HEK293 (cell line): ENCODE data around the gene NT5C2.
"Not testable (repeated sequence)": the region's sequence is repeated elsewhere in the genome, so short reads cannot be mapped to it uniquely, and the experiment has no call there.

Source experiments
- CTCF ChIA-PET: fragments of 350-600 bp; formaldehyde crosslinking; extraction: SDS; loops from one replicate; lab custom pipeline; 2021; ENCODE audit warnings: antibody characterized with exemption; lab: Yijun Ruan, JAX
- POLR2A ChIA-PET: fragments of 300-600 bp; formaldehyde crosslinking; extraction: SDS; loops from one replicate; lab custom pipeline; 2020; ENCODE audit warnings: antibody characterized with exemption, inconsistent platforms; lab: Yijun Ruan, JAX
- H3K27ac ChIP-seq: fragments of 200-500 bp; sonication (Bioruptor generic); 2 replicates; pipeline ENCODE4 v1.5.1; 2014; ENCODE audit warnings: low read depth, low read length, control low read depth, inconsistent platforms; ENCODE audit errors: extremely low read depth
- H3K36me3 ChIP-seq, 2 experiments: fragments of 200-500 bp in 1 of 2; sonication (Bioruptor generic) in 1 of 2; 1 replicate in 1 of 2; 2 replicates in 1 of 2; pipeline ENCODE4 v1.5.1; 2014 to 2017; ENCODE audit warnings: inconsistent platforms in 2 of 2, low read length in 2 of 2; ENCODE audit not compliant: control insufficient read depth in 2 of 2, insufficient read depth in 1 of 2
- H3K4me1 ChIP-seq: fragments of 200-500 bp; sonication (Bioruptor generic); 2 replicates; pipeline ENCODE4 v1.5.1; 2014; ENCODE audit warnings: mild to moderate bottlenecking, low read length, inconsistent platforms; ENCODE audit not compliant: control insufficient read depth, insufficient read depth
- H3K4me3 ChIP-seq: 2 replicates; pipeline ENCODE4 v1.5.1; 2011; ENCODE audit warnings: low read depth, mild to moderate bottlenecking, control low read depth, low read length, moderate library complexity
- H3K9me3 ChIP-seq: fragments of 200-500 bp; sonication (Bioruptor generic); 2 replicates; pipeline ENCODE4 v1.5.1; 2014; ENCODE audit warnings: low read depth, low read length, inconsistent platforms; ENCODE audit not compliant: control insufficient read depth, insufficient read depth
- KLF8 ChIP-seq: fragments of 450-650 bp; formaldehyde crosslinking; IDR thresholded peaks from 2 replicates; pipeline ENCODE4 v1.5.1; 2016; ENCODE audit warnings: missing biosample characterization, missing genetic modification characterization
- KLF9 ChIP-seq: fragments of 450-650 bp; formaldehyde crosslinking; IDR thresholded peaks from 2 replicates; pipeline ENCODE4 v1.5.1; 2016; ENCODE audit warnings: missing biosample characterization, missing genetic modification characterization, low read depth
- MZF1 ChIP-seq: fragments of 450-650 bp; formaldehyde crosslinking; IDR thresholded peaks from 2 replicates; pipeline ENCODE4 v1.5.1; 2017; ENCODE audit warnings: missing biosample characterization, missing genetic modification characterization, borderline replicate concordance
- OSR2 ChIP-seq: fragments of 450-650 bp; formaldehyde crosslinking; IDR thresholded peaks from 2 replicates; pipeline ENCODE4 v1.5.1; 2016; ENCODE audit warnings: missing biosample characterization, missing genetic modification characterization
- SALL2 ChIP-seq: fragments of 450-650 bp; formaldehyde crosslinking; IDR thresholded peaks from 2 replicates; pipeline ENCODE4 v1.5.0; 2017; ENCODE audit warnings: missing biosample characterization, mild to moderate bottlenecking, missing genetic modification characterization, borderline replicate concordance
- TSHZ1 ChIP-seq: fragments of 450-650 bp; formaldehyde crosslinking; IDR thresholded peaks from 2 replicates; pipeline ENCODE4 v1.5.1; 2016; ENCODE audit warnings: missing biosample characterization, missing genetic modification characterization, borderline replicate concordance
- ZBTB26 ChIP-seq: fragments of 450-650 bp; formaldehyde crosslinking; optimal IDR thresholded peaks from 2 replicates; pipeline ENCODE3; 2016; ENCODE audit warnings: missing biosample characterization, mild to moderate bottlenecking, missing genetic modification characterization
- ZEB2 ChIP-seq: fragments of 450-650 bp; formaldehyde crosslinking; IDR thresholded peaks from 2 replicates; pipeline ENCODE4 v1.5.1; 2016; ENCODE audit warnings: missing biosample characterization, missing genetic modification characterization
- ZFP37 ChIP-seq: fragments of 450-650 bp; formaldehyde crosslinking; IDR thresholded peaks from 2 replicates; pipeline ENCODE4 v1.5.1; 2016; ENCODE audit warnings: missing biosample characterization, missing genetic modification characterization
- ZFP69B ChIP-seq: fragments of 450-650 bp; formaldehyde crosslinking; IDR thresholded peaks from 2 replicates; pipeline ENCODE4 v1.5.1; 2016; ENCODE audit warnings: missing biosample characterization, missing genetic modification characterization
- ZNF169 ChIP-seq: fragments of 450-650 bp; formaldehyde crosslinking; IDR thresholded peaks from 2 replicates; pipeline ENCODE4 v1.5.1; 2016; ENCODE audit warnings: missing biosample characterization, missing genetic modification characterization
- ZNF202 ChIP-seq: fragments of 450-650 bp; formaldehyde crosslinking; IDR thresholded peaks from 2 replicates; pipeline ENCODE4 v1.5.1; 2016; ENCODE audit warnings: missing biosample characterization, missing genetic modification characterization, borderline replicate concordance
- ZNF26 ChIP-seq: fragments of 450-650 bp; formaldehyde crosslinking; IDR thresholded peaks from 2 replicates; pipeline ENCODE4 v1.5.1; 2016; ENCODE audit warnings: missing biosample characterization, missing genetic modification characterization
- ZNF274 ChIP-seq, 2 experiments: fragments of 200-500 bp in 1 of 2; fragments of 450-650 bp in 1 of 2; sonication (Bioruptor generic) in 1 of 2; formaldehyde crosslinking in 1 of 2; IDR thresholded peaks; 2 replicates each; pipeline versions ENCODE4 v1.5.1 to v1.6.1; 2014 to 2016; ENCODE audit warnings: borderline replicate concordance in 1 of 2, inconsistent platforms in 1 of 2, low read length in 1 of 2, missing biosample characterization in 1 of 2, missing genetic modification characterization in 1 of 2
- ZNF362 ChIP-seq: fragments of 450-650 bp; formaldehyde crosslinking; IDR thresholded peaks from 2 replicates; pipeline ENCODE4 v1.5.1; 2016; ENCODE audit warnings: missing biosample characterization, missing genetic modification characterization
- ZNF394 ChIP-seq: fragments of 450-650 bp; formaldehyde crosslinking; IDR thresholded peaks from 2 replicates; pipeline ENCODE4 v1.5.1; 2016; ENCODE audit warnings: missing biosample characterization, missing genetic modification characterization, mild to moderate bottlenecking, moderate library complexity, borderline replicate concordance
- ZNF549 ChIP-seq: fragments of 450-650 bp; IDR thresholded peaks from 2 replicates; pipeline ENCODE4 v1.5.1; 2018; ENCODE audit warnings: missing biosample characterization, missing genetic modification characterization, mild to moderate bottlenecking, inconsistent platforms, moderate library complexity
- ZNF623 ChIP-seq: fragments of 450-650 bp; formaldehyde crosslinking; IDR thresholded peaks from 2 replicates; pipeline ENCODE4 v1.5.1; 2016; ENCODE audit warnings: missing biosample characterization, missing genetic modification characterization
- ZNF701 ChIP-seq: fragments of 450-650 bp; formaldehyde crosslinking; IDR thresholded peaks from 2 replicates; pipeline ENCODE4 v1.5.1; 2016; ENCODE audit warnings: missing biosample characterization, missing genetic modification characterization

Gene NT5C2

DNA sequence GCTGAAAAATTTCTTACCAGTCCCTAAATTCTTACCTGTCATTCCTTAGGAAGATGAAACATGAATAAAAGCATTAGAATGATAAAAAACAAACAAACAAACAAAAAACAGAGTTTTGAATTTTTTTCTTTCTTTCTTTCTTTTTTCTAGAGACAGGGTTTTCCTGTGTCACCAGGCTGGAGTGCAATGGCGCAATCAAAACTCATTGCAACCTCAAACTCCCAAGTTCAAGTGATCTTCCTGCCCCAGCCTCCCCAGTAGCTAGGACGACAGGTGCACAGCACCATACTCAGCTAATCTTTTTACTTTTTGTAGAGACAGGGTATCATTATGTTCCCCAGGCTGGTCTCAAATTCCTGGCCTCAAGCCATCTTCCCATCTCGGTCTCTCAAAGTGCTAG, 26.5 kb downstream of the NT5C2 start:
- Histone ChIP-seq H3K27ac (no peak overlapping the region), H3K4me1 (no peaks in the 10 kb centered on the region), H3K36me3 (peaks cover 10 to 38% of the 10 kb centered on the region in 2 experiments), H3K9me3 (no peaks in the 10 kb centered on the region), H3K4me3 (no peak overlapping the region)
- ChIA-PET POLR2A (interaction anchor here (0.6 kb wide), 1 partner anchor 21 kb away, joined by 5 read pairs; no protein-coding TSS in a partner anchor), CTCF (interaction anchor here (0.6 to 0.7 kb wide), 2 partner anchors 30 to 175 kb away, joined by 3 to 8 read pairs; no protein-coding TSS in a partner anchor)
- TF ChIP-seq KLF9 (tag by site-specific recombination) = no peak
- no peak for TF ChIP-seq ZNF394
- TF ChIP-seq ZFP37 (tag by site-specific recombination) = no peak
- TF ChIP-seq ZEB2 (tag by site-specific recombination) = no peak
- TF ChIP-seq SALL2 (tag by site-specific recombination) = no peak
- no peak for TF ChIP-seq TSHZ1
- TF ChIP-seq ZFP69B = no peak
- no peak for TF ChIP-seq ZNF701 (tag by site-specific recombination)
- TF ChIP-seq ZNF26 = no peak
- no peak for TF ChIP-seq ZNF202
- no peak for TF ChIP-seq OSR2 (tag by site-specific recombination)
- no peak for TF ChIP-seq ZNF362 (tag by site-specific recombination)
- TF ChIP-seq ZNF274 (IDR thresholded peaks at IDR 0.05; ENCODE audit: low read length) = no peak
- no peak for TF ChIP-seq ZNF274 (tag by site-specific recombination; IDR thresholded peaks at IDR 0.05; ENCODE audit: borderline replicate concordance)
- no peak for TF ChIP-seq MZF1 (tag by site-specific recombination)
- TF ChIP-seq ZNF623 (tag by site-specific recombination) = no peak
- no peak for TF ChIP-seq ZBTB26 (tag by site-specific recombination)
- TF ChIP-seq ZNF169 (tag by site-specific recombination) = no peak
- no peak for TF ChIP-seq ZNF549 (tag by site-specific recombination)
- TF ChIP-seq KLF8 (tag by site-specific recombination) = no peak

DNA sequence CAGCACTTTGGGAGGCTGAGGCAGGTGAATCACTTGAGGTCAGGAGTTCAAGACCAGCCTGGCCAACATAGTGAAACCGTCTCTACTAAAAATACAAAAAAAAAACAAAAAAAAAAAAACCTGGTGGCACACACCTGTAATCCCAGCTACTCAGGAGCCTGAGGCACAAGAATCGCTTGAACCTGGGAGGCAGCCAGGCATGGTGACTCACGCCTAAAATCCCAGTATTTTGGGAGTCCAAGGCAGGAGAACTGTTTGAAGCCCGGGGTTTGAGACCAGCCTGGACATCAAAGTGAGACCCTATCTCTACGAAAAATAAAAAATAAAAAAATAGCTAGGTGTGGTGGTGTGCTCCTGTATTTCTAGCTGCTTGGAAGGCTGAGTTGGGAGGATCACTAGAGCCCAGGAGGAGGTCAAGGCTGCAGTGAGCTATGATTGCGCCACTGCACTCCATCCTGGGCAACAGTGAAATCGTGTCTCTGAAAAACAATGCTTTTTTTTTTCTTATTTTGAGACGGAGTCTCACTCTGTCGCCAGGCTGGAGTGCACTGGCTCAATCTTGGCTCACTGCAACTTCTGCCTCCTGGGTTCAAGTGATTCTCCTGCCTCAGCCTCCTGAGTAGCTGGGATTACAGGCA, 29.2 kb downstream of the NT5C2 start:
- H3K4me3 ChIP-seq, H3K4me1 ChIP-seq, POLR2A ChIA-PET, H3K27ac ChIP-seq, H3K9me3 ChIP-seq: not testable (repeated sequence)
- H3K36me3 ChIP-seq = peaks cover 4 to 17% of the 10 kb centered on the region in 2 experiments; a peak in 2 of 3 replicates
- CTCF ChIA-PET = interaction anchor here (0.6 kb wide), 1 partner anchor 1439 kb away, joined by 3 read pairs; no protein-coding TSS in a partner anchor
